Astrocyte (in vitro differentiated cells and primary cell): ENCODE measurements around the gene GALNT17. TPM values are rescaled to one million over a fixed set of nuclear protein-coding genes. Genes with fewer than 3 reads are reported as not detected.

Source experiments
- DNase-seq: peaks from one replicate; pipeline ENCODE4 v3.0.0-alpha.2; 2010; ENCODE audit warnings: low read depth
- FAIRE-seq: peaks from 2 replicates; lab custom pipeline; 2011; peaks lifted over from hg19 to GRCh38; lab: Jason Lieb, UNC
- H2AFZ ChIP-seq: 2 replicates; pipeline ENCODE4 v1.6.0; 2012; ENCODE audit warnings: low read depth, low read length, inconsistent platforms
- H3K27ac ChIP-seq: 2 replicates; pipeline ENCODE4 v1.5.1; 2011; ENCODE audit warnings: low read depth, low read length, inconsistent platforms
- H3K27me3 ChIP-seq: 2 replicates; pipeline ENCODE4 v1.6.0; 2011; ENCODE audit warnings: low read length, inconsistent platforms; ENCODE audit not compliant: insufficient read depth
- H3K36me3 ChIP-seq: 2 replicates; pipeline ENCODE4 v1.5.1; 2011; ENCODE audit warnings: low read length, inconsistent platforms; ENCODE audit not compliant: insufficient read depth
- H3K4me1 ChIP-seq: 2 replicates; pipeline ENCODE4 v1.5.1; 2011; ENCODE audit warnings: low read length, inconsistent platforms; ENCODE audit not compliant: insufficient read depth
- H3K4me2 ChIP-seq: 2 replicates; pipeline ENCODE4 v1.6.0; 2012; ENCODE audit warnings: low read length, inconsistent platforms
- H3K4me3 ChIP-seq: 2 replicates; pipeline ENCODE4 v1.5.1; 2011; ENCODE audit warnings: low read depth, mild to moderate bottlenecking, low read length, inconsistent platforms; ENCODE audit not compliant: insufficient read depth
- H3K79me2 ChIP-seq: 2 replicates; pipeline ENCODE4 v1.6.0; 2012; ENCODE audit warnings: mild to moderate bottlenecking, low read length, inconsistent platforms; ENCODE audit not compliant: insufficient read depth
- H3K9ac ChIP-seq: 2 replicates; pipeline ENCODE4 v1.6.0; 2012; ENCODE audit warnings: mild to moderate bottlenecking, low read length, inconsistent platforms
- H3K9me3 ChIP-seq: 2 replicates; pipeline ENCODE4 v1.5.1; 2012; ENCODE audit warnings: low read depth, mild to moderate bottlenecking, low read length, inconsistent platforms; ENCODE audit not compliant: insufficient read depth
- H4K20me1 ChIP-seq: 2 replicates; pipeline ENCODE4 v1.6.0; 2012; ENCODE audit warnings: low read length, inconsistent platforms; ENCODE audit not compliant: insufficient read depth
- H3K27ac Mint-ChIP-seq: one replicate; pipeline ENCODE4 v1.8.0; 2021; ENCODE audit warnings: mild to moderate bottlenecking, mixed read lengths; ENCODE audit not compliant: unreplicated experiment
- H3K27me3 Mint-ChIP-seq: one replicate; pipeline ENCODE4 v1.8.0; 2021; ENCODE audit warnings: low read depth, mixed read lengths; ENCODE audit not compliant: unreplicated experiment
- H3K36me3 Mint-ChIP-seq: one replicate; pipeline ENCODE4 v1.8.0; 2021; ENCODE audit warnings: low read depth, mixed read lengths; ENCODE audit not compliant: unreplicated experiment
- H3K4me1 Mint-ChIP-seq: one replicate; pipeline ENCODE4 v1.8.0; 2021; ENCODE audit warnings: low read depth, mixed read lengths; ENCODE audit not compliant: unreplicated experiment
- H3K4me3 Mint-ChIP-seq: one replicate; pipeline ENCODE4 v1.8.0; 2021; ENCODE audit warnings: mild to moderate bottlenecking, moderate library complexity, mixed read lengths; ENCODE audit not compliant: unreplicated experiment
- H3K9me3 Mint-ChIP-seq: one replicate; pipeline ENCODE4 v1.8.0; 2021; ENCODE audit warnings: mild to moderate bottlenecking, mixed read lengths; ENCODE audit not compliant: unreplicated experiment
- CTCF ChIP-seq: IDR thresholded peaks from 2 replicates; pipeline ENCODE4 v1.5.1; 2011; ENCODE audit warnings: low read depth, mild to moderate bottlenecking, inconsistent platforms, low read length, moderate library complexity; ENCODE audit not compliant: insufficient read depth
- EZH2 ChIP-seq: IDR thresholded peaks from 2 replicates; pipeline ENCODE4 v1.6.1; 2012; ENCODE audit warnings: mild to moderate bottlenecking, low read length, inconsistent platforms; ENCODE audit not compliant: insufficient read depth
- total RNA-seq: library from RNA; stranded (reverse); gene quantifications from 2 replicates; pipeline ENCODE4 v1.2.1, GENCODE V29; 2021

Gene GALNT17
- total RNA-seq, 1 donor from 2014 or later: 7.8 TPM

- Mint-ChIP-seq H3K36me3 (peaks cover 6% of the 10 kb centered on the region), H3K27ac (no peak overlapping the region), H3K4me1 (no peaks in the 10 kb centered on the region), H3K27me3 (no peaks in the 10 kb centered on the region), H3K4me3 (no peak overlapping the region), H3K9me3 (no peaks in the 10 kb centered on the region)
- no peak for FAIRE-seq
- Histone ChIP-seq H3K9ac (no peak overlapping the region), H3K27ac (no peak overlapping the region), H3K27me3 (no peaks in the 10 kb centered on the region), H3K4me1 (no peaks in the 10 kb centered on the region), H3K9me3 (no peaks in the 10 kb centered on the region), H3K36me3 (no peaks in the 10 kb centered on the region), H2AFZ (no peak overlapping the region), H3K4me3 (no peak overlapping the region), H4K20me1 (no peaks in the 10 kb centered on the region), H3K79me2 (no peaks in the 10 kb centered on the region), H3K4me2 (no peak overlapping the region)
- TF ChIP-seq CTCF (no peak), EZH2 (no peak)
- DNase-seq: no peak
Measured at GRCh38 chr7:71679480-71679879, 547.5 kb downstream of the GALNT17 start.

- no peak overlapping the region for H3K4me3 Mint-ChIP-seq
- no peak overlapping the region for H3K4me2 ChIP-seq
Measured at GRCh38 chr7:71682181-71682580, 550.2 kb downstream of the GALNT17 start.

More at GRCh38 chr7:71682181-71682580, 550.2 kb downstream of the GALNT17 start:
- Histone ChIP-seq H3K36me3 (no peaks in the 10 kb centered on the region), H3K27ac (no peak overlapping the region), H3K9ac (no peak overlapping the region), H3K4me3 (no peak overlapping the region), H3K9me3 (no peaks in the 10 kb centered on the region), H3K79me2 (no peaks in the 10 kb centered on the region), H2AFZ (no peak overlapping the region), H4K20me1 (no peaks in the 10 kb centered on the region), H3K4me1 (no peaks in the 10 kb centered on the region), H3K27me3 (no peaks in the 10 kb centered on the region)
- FAIRE-seq (no peak), DNase-seq (no peak)
- H3K27me3 Mint-ChIP-seq: no peaks in the 10 kb centered on the region
- no peak overlapping the region for H3K27ac Mint-ChIP-seq
- no peaks in the 10 kb centered on the region for H3K4me1 Mint-ChIP-seq
- H3K36me3 Mint-ChIP-seq: peaks cover 6% of the 10 kb centered on the region
- H3K9me3 Mint-ChIP-seq: no peaks in the 10 kb centered on the region
- TF ChIP-seq CTCF: no peak
- no peak for TF ChIP-seq EZH2
